Effector memory CD8-positive, alpha-beta T cell (primary cell): Measurements from ENCODE around the gene GRIN1.
A peak's percentile ranks its signal among the peaks of the same experiment; 100 is the strongest.
"Not testable (repeated sequence)": the region's sequence is repeated elsewhere in the genome, so short reads cannot be mapped to it uniquely, and the experiment has no call there.

ENCODE experiments used
- ATAC-seq: fragments of 150-1000 bp; cut with Tn5 transposase; replicated peaks from 2 replicates; pipeline ENCODE4 v1.10.0; 2021; ENCODE audit warnings: mild to moderate bottlenecking, moderate library complexity
- DNase-seq, 3 experiments: peaks; one replicate each; pipeline ENCODE4 v3.0.0; 2021
- H3K27ac Mint-ChIP-seq, 2 donors: one replicate each; pipeline ENCODE4 v1.8.0; 2022; ENCODE audit warnings: mild to moderate bottlenecking in 2 of 2, mixed read lengths in 2 of 2, moderate library complexity in 2 of 2
- H3K27me3 Mint-ChIP-seq, 2 donors: one replicate each; pipeline ENCODE4 v1.8.0; 2022; ENCODE audit warnings: mixed read lengths in 2 of 2
- H3K36me3 Mint-ChIP-seq: one replicate; pipeline ENCODE4 v1.8.0; 2022; ENCODE audit warnings: mild to moderate bottlenecking, moderate library complexity, mixed read lengths; ENCODE audit not compliant: insufficient read depth
- H3K4me1 Mint-ChIP-seq, 2 donors: one replicate each; pipeline ENCODE4 v1.8.0; 2022; ENCODE audit warnings: low read depth in 2 of 2, mixed read lengths in 2 of 2
- H3K4me3 Mint-ChIP-seq, 2 donors: one replicate each; pipeline ENCODE4 v1.8.0; 2022; ENCODE audit warnings: mild to moderate bottlenecking in 2 of 2, mixed read lengths in 2 of 2, moderate library complexity in 2 of 2
- H3K9me3 Mint-ChIP-seq, 2 donors: one replicate each; pipeline ENCODE4 v1.8.0; 2022; ENCODE audit warnings: mixed read lengths in 2 of 2

The GRIN1 gene

GRCh38 chr9:137128862-137129455, 10.0 kb upstream of the GRIN1 start:
- peak; percentile 18 for ATAC-seq
- DNase-seq = no peak
- Mint-ChIP-seq H3K4me1 (peaks cover 24 to 28% of the 10 kb centered on the region in 2 donors), H3K9me3 (no peaks in the 10 kb centered on the region), H3K4me3 (peak overlapping the region; percentile 80 to 93), H3K27me3 (peaks cover 0 to 6% of the 10 kb centered on the region in 2 donors), H3K27ac (peak overlapping the region; percentile 89 to 95), H3K36me3 (peaks cover 22% of the 10 kb centered on the region)

- DNase-seq (peak; percentile 80 to 84 (median 82)), ATAC-seq (peak; percentile 92)
- Mint-ChIP-seq H3K27ac (peak overlapping the region; percentile 89 to 95), H3K9me3 (no peaks in the 10 kb centered on the region), H3K4me1 (peaks cover 24 to 28% of the 10 kb centered on the region in 2 donors), H3K4me3 (peak overlapping the region; percentile 80 to 93), H3K36me3 (peaks cover 22% of the 10 kb centered on the region), H3K27me3 (peaks cover 6% of the 10 kb centered on the region in 2 donors)
These were observed 9.3 kb upstream of the GRIN1 start for GRCh38 chr9:137129456-137130175.

GRCh38 chr9:137130176-137130755, 8.7 kb upstream of the GRIN1 start:
- Mint-ChIP-seq H3K27ac (peak overlapping the region in 1 of 2 donors; percentile 68), H3K36me3 (peaks cover 22% of the 10 kb centered on the region), H3K4me3 (peak overlapping the region; percentile 75 to 77), H3K4me1 (peaks cover 24 to 28% of the 10 kb centered on the region in 2 donors), H3K9me3 (no peaks in the 10 kb centered on the region), H3K27me3 (peaks cover 6 to 12% of the 10 kb centered on the region in 2 donors)
- no peak for ATAC-seq
- no peak for DNase-seq

GRCh38 chr9:137134191-137134590, 4.8 kb upstream of the GRIN1 start:
- no peak overlapping the region for H3K4me3 Mint-ChIP-seq
- ATAC-seq (no peak), DNase-seq (no peak)
- no peak overlapping the region for H3K27ac Mint-ChIP-seq
- H3K27me3 Mint-ChIP-seq = peaks cover 34 to 48% of the 10 kb centered on the region in 2 donors
- H3K36me3 Mint-ChIP-seq = peaks cover 11% of the 10 kb centered on the region
- peaks cover 2 to 4% of the 10 kb centered on the region in 2 donors for H3K4me1 Mint-ChIP-seq
- H3K9me3 Mint-ChIP-seq = no peaks in the 10 kb centered on the region

GRCh38 chr9:137135154-137135553, 3.8 kb upstream of the GRIN1 start:
- Mint-ChIP-seq H3K36me3 (peaks cover 11% of the 10 kb centered on the region), H3K27me3 (peaks cover 42 to 58% of the 10 kb centered on the region in 2 donors), H3K27ac (peak overlapping the region in 1 of 2 donors; percentile 85)
- H3K4me1 Mint-ChIP-seq, DNase-seq, H3K4me3 Mint-ChIP-seq, H3K9me3 Mint-ChIP-seq, ATAC-seq: not testable (repeated sequence)

GRCh38 chr9:137136261-137136880, 2.6 kb upstream of the GRIN1 start:
- no peak overlapping the region for H3K27ac Mint-ChIP-seq
- peaks cover 7% of the 10 kb centered on the region for H3K36me3 Mint-ChIP-seq
- H3K4me3 Mint-ChIP-seq = no peak overlapping the region
- no peak for ATAC-seq
- DNase-seq = no peak
- no peaks in the 10 kb centered on the region for H3K9me3 Mint-ChIP-seq
- peaks cover 47 to 70% of the 10 kb centered on the region in 2 donors for H3K27me3 Mint-ChIP-seq
- H3K4me1 Mint-ChIP-seq = no peaks in the 10 kb centered on the region

- Mint-ChIP-seq H3K27me3 (peaks cover 51 to 77% of the 10 kb centered on the region in 2 donors), H3K27ac (no peak overlapping the region), H3K4me1 (no peaks in the 10 kb centered on the region), H3K4me3 (no peak overlapping the region), H3K36me3 (peaks cover 8% of the 10 kb centered on the region), H3K9me3 (no peaks in the 10 kb centered on the region)
- DNase-seq (no peak), ATAC-seq (no peak)
These were observed 1.9 kb upstream of the GRIN1 start for GRCh38 chr9:137136881-137137607.

- H3K27ac Mint-ChIP-seq = no peak overlapping the region
- no peaks in the 10 kb centered on the region for H3K9me3 Mint-ChIP-seq
These were observed 764 bp upstream of the GRIN1 start for GRCh38 chr9:137138058-137138721.

GRCh38 chr9:137139468-137140150, 655 bp downstream of the GRIN1 start:
- H3K36me3 Mint-ChIP-seq = peaks cover 9% of the 10 kb centered on the region
- H3K27ac Mint-ChIP-seq = no peak overlapping the region
- H3K4me1 Mint-ChIP-seq = no peaks in the 10 kb centered on the region
- no peak overlapping the region for H3K4me3 Mint-ChIP-seq
- no peaks in the 10 kb centered on the region for H3K9me3 Mint-ChIP-seq
- ATAC-seq (peak; percentile 21), DNase-seq (no peak)
- peaks cover 51 to 95% of the 10 kb centered on the region in 2 donors for H3K27me3 Mint-ChIP-seq

More at GRCh38 chr9:137138058-137138721, 764 bp upstream of the GRIN1 start:
- ATAC-seq = no peak
- Mint-ChIP-seq H3K36me3 (peaks cover 9% of the 10 kb centered on the region), H3K4me1 (no peaks in the 10 kb centered on the region), H3K4me3 (no peak overlapping the region), H3K27me3 (peaks cover 53 to 88% of the 10 kb centered on the region in 2 donors)
- DNase-seq = no peak

- ATAC-seq (no peak), DNase-seq (no peak)
- Mint-ChIP-seq H3K4me1 (no peaks in the 10 kb centered on the region), H3K27ac (no peak overlapping the region), H3K9me3 (no peaks in the 10 kb centered on the region), H3K36me3 (peaks cover 9% of the 10 kb centered on the region), H3K4me3 (no peak overlapping the region), H3K27me3 (peaks cover 51 to 88% of the 10 kb centered on the region in 2 donors)
These were observed 1.4 kb downstream of the GRIN1 start for GRCh38 chr9:137140151-137141012.

- no peaks in the 10 kb centered on the region for H3K9me3 Mint-ChIP-seq
- H3K27me3 Mint-ChIP-seq = peaks cover 43 to 79% of the 10 kb centered on the region in 2 donors
- H3K4me1 Mint-ChIP-seq = no peaks in the 10 kb centered on the region
- ATAC-seq = no peak
- no peak overlapping the region for H3K27ac Mint-ChIP-seq
- no peak for DNase-seq
- no peak overlapping the region for H3K4me3 Mint-ChIP-seq
- H3K36me3 Mint-ChIP-seq = peaks cover 9% of the 10 kb centered on the region
These were observed 2.3 kb downstream of the GRIN1 start for GRCh38 chr9:137141050-137141810.
